Stimulated activated CD8-positive, alpha-beta memory T cell treated with anti-CD3 and anti-CD28 coated beads, Interleukin-4, amount 100 ng/mL, for 1 hour (primary cell): ENCODE results near the gene TBCD.
"Not testable (repeated sequence)": the region's sequence is repeated elsewhere in the genome, so short reads cannot be mapped to it uniquely, and the experiment has no call there.

ENCODE experiments used
- DNase-seq, 2 donors: peaks; one replicate each; pipeline ENCODE4 v3.0.0-alpha.2; 2020; ENCODE audit warnings: low read depth in 2 of 2, low spot score in 1 of 2

The TBCD gene

GRCh38 chr17:82729479-82730260 lies 22.2 kb upstream of the TBCD start:
- DNase-seq: no peak

- no peak for DNase-seq
Observed at GRCh38 chr17:82732118-82732743, 19.6 kb upstream of the TBCD start.

GRCh38 chr17:82734987-82735866 lies 16.6 kb upstream of the TBCD start, which contains the start of gene FN3K:
FN3K (plus strand) TSS chr17:82735615; CDS start chr17:82735637, 22 bp downstream.
- no peak for DNase-seq

- no peak for DNase-seq
Observed at GRCh38 chr17:82736511-82737185, 15.2 kb upstream of the TBCD start.

- DNase-seq: no peak
Observed at GRCh38 chr17:82737967-82738877, 13.6 kb upstream of the TBCD start.

- DNase-seq: no peak
Observed at GRCh38 chr17:82740906-82741759, 10.7 kb upstream of the TBCD start.

GRCh38 chr17:82743344-82744219 lies 8.3 kb upstream of the TBCD start:
- DNase-seq: no peak

- DNase-seq: not testable (repeated sequence)
Observed at GRCh38 chr17:82744736-82745135, 7.1 kb upstream of the TBCD start.

- DNase-seq: no peak
Observed at GRCh38 chr17:82745524-82745923, 6.3 kb upstream of the TBCD start.

GRCh38 chr17:82748756-82749155 lies 3.1 kb upstream of the TBCD start:
- DNase-seq: no peak

GRCh38 chr17:82750241-82750908 lies 1.5 kb upstream of the TBCD start:
- no peak for DNase-seq

- DNase-seq: no peak
Observed at GRCh38 chr17:82751171-82751570, 694 bp upstream of the TBCD start.

GRCh38 chr17:82752371-82753200 lies 721 bp downstream of the TBCD start:
- no peak for DNase-seq

- no peak for DNase-seq
Observed at GRCh38 chr17:82753201-82753464, 1.3 kb downstream of the TBCD start.

- no peak for DNase-seq
Observed at GRCh38 chr17:82754297-82755208, 2.7 kb downstream of the TBCD start.

- no peak for DNase-seq
Observed at GRCh38 chr17:82756166-82756565, 4.3 kb downstream of the TBCD start.
